Measurements from ENCODE around the gene TRPV5. TPM values are rescaled to one million over a fixed set of nuclear protein-coding genes. Genes with fewer than 3 reads are reported as not detected.

The TRPV5 gene
- total and polyA plus RNA-seq, 2 donors (not counting 1 experiment from before 2014, with no cell fraction given): not detected

DNA sequence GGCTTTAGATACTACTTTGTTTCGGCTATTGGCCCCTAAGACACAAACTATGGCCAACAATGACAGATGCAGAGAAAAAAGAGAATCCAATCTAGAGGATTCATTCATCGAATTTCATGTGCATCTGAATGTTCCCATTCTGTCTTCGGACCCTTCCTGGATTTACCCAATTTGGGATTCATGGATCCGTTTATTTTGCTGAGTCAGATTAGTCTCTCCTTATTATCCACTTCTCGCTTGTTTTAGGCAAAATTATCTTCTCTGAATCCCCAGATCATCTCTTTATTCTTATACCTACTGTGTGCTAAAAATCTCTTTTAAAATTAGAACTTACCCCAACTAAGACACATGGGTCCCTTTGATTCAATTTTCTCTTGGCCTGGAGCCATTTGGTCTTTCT is 54.5 kb downstream of the TRPV5 start:
- H2AFZ ChIP-seq (ENCODE audit: low read length): no peak overlapping the region
- no peak overlapping the region for H3K4me3 ChIP-seq (replicated peaks in 1 of 4; ENCODE audit: control extremely low read depth in 1 of 4, insufficient read depth in 1 of 4, low read depth in 3 of 4, low read length in 4 of 4)
- no peaks in the 10 kb centered on the region for H3K36me3 ChIP-seq (ENCODE audit: control insufficient read depth, insufficient read depth, low read length)
- no peaks in the 10 kb centered on the region for H3K27me3 ChIP-seq (ENCODE audit: control insufficient read depth, insufficient read depth, low read length)
- no peaks in the 10 kb centered on the region for H3K9me3 ChIP-seq (ENCODE audit: control insufficient read depth, insufficient read depth, low read depth, low read length)
- no peaks in the 10 kb centered on the region for H3K79me2 ChIP-seq (ENCODE audit: control insufficient read depth, insufficient read depth, low read length)
- no peak overlapping the region for H3K9ac ChIP-seq (ENCODE audit: insufficient read depth, low read length)
- no peak for DNase-seq (ENCODE audit: low read depth in 2 of 2)
- H3K4me1 ChIP-seq (ENCODE audit: control insufficient read depth, extremely low read depth, insufficient read depth, low read length): no peaks in the 10 kb centered on the region
- no peak overlapping the region for H3K27ac ChIP-seq (ENCODE audit: insufficient read depth, low read length)
- H3K4me2 ChIP-seq (ENCODE audit: extremely low read depth, insufficient read depth, low read length): no peak overlapping the region
- no peaks in the 10 kb centered on the region for H4K20me1 ChIP-seq (ENCODE audit: control insufficient read depth, extremely low read depth, insufficient read depth, low read length)
- TF ChIP-seq, protein P1, sequence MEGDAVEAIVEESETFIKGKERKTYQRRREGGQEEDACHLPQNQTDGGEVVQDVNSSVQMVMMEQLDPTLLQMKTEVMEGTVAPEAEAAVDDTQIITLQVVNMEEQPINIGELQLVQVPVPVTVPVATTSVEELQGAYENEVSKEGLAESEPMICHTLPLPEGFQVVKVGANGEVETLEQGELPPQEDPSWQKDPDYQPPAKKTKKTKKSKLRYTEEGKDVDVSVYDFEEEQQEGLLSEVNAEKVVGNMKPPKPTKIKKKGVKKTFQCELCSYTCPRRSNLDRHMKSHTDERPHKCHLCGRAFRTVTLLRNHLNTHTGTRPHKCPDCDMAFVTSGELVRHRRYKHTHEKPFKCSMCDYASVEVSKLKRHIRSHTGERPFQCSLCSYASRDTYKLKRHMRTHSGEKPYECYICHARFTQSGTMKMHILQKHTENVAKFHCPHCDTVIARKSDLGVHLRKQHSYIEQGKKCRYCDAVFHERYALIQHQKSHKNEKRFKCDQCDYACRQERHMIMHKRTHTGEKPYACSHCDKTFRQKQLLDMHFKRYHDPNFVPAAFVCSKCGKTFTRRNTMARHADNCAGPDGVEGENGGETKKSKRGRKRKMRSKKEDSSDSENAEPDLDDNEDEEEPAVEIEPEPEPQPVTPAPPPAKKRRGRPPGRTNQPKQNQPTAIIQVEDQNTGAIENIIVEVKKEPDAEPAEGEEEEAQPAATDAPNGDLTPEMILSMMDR (conservative IDR thresholded peaks at IDR 0.05 in 1 of 2, IDR thresholded peaks at IDR 0.05 in 1 of 2; ENCODE audit: low read depth in 1 of 2, low read length in 2 of 2): no peak
- TF ChIP-seq EZH2 (IDR thresholded peaks at IDR 0.05; ENCODE audit: low read length, missing control alignments): no peak

GRCh38 chr7:142878315-142878714 is 55.2 kb downstream of the TRPV5 start:
- Histone ChIP-seq H3K27me3 (ENCODE audit: control insufficient read depth, insufficient read depth, low read length) (no peaks in the 10 kb centered on the region), H3K36me3 (ENCODE audit: control insufficient read depth, insufficient read depth, low read length) (no peaks in the 10 kb centered on the region), H3K9me3 (ENCODE audit: control insufficient read depth, insufficient read depth, low read depth, low read length) (no peaks in the 10 kb centered on the region), H3K4me2 (ENCODE audit: extremely low read depth, insufficient read depth, low read length) (no peak overlapping the region), H3K9ac (ENCODE audit: insufficient read depth, low read length) (no peak overlapping the region), H4K20me1 (ENCODE audit: control insufficient read depth, extremely low read depth, insufficient read depth, low read length) (no peaks in the 10 kb centered on the region), H3K4me1 (ENCODE audit: control insufficient read depth, extremely low read depth, insufficient read depth, low read length) (no peaks in the 10 kb centered on the region), H2AFZ (ENCODE audit: low read length) (no peak overlapping the region), H3K27ac (ENCODE audit: insufficient read depth, low read length) (no peak overlapping the region), H3K4me3 (replicated peaks in 1 of 4; ENCODE audit: control extremely low read depth in 1 of 4, insufficient read depth in 1 of 4, low read depth in 3 of 4, low read length in 4 of 4) (no peak overlapping the region), H3K79me2 (ENCODE audit: control insufficient read depth, insufficient read depth, low read length) (no peaks in the 10 kb centered on the region)
- no peak for TF ChIP-seq EZH2 (IDR thresholded peaks at IDR 0.05; ENCODE audit: low read length, missing control alignments)
- TF ChIP-seq, protein P1 (conservative IDR thresholded peaks at IDR 0.05 in 1 of 2, IDR thresholded peaks at IDR 0.05 in 1 of 2; ENCODE audit: low read depth in 1 of 2, low read length in 2 of 2): no peak
- DNase-seq (ENCODE audit: low read depth in 2 of 2): no peak

- Histone ChIP-seq H3K9me3 (ENCODE audit: control insufficient read depth, insufficient read depth, low read depth, low read length) (no peaks in the 10 kb centered on the region), H3K36me3 (ENCODE audit: control insufficient read depth, insufficient read depth, low read length) (no peaks in the 10 kb centered on the region), H3K79me2 (ENCODE audit: control insufficient read depth, insufficient read depth, low read length) (no peaks in the 10 kb centered on the region), H3K4me1 (ENCODE audit: control insufficient read depth, extremely low read depth, insufficient read depth, low read length) (no peaks in the 10 kb centered on the region), H4K20me1 (ENCODE audit: control insufficient read depth, extremely low read depth, insufficient read depth, low read length) (no peaks in the 10 kb centered on the region), H3K27me3 (ENCODE audit: control insufficient read depth, insufficient read depth, low read length) (no peaks in the 10 kb centered on the region), H2AFZ (ENCODE audit: low read length) (no peak overlapping the region), H3K4me2 (ENCODE audit: extremely low read depth, insufficient read depth, low read length) (no peak overlapping the region), H3K4me3 (replicated peaks in 1 of 4; ENCODE audit: control extremely low read depth in 1 of 4, insufficient read depth in 1 of 4, low read depth in 3 of 4, low read length in 4 of 4) (no peak overlapping the region), H3K9ac (ENCODE audit: insufficient read depth, low read length) (no peak overlapping the region), H3K27ac (ENCODE audit: insufficient read depth, low read length) (no peak overlapping the region)
- DNase-seq (ENCODE audit: low read depth in 2 of 2): no peak
- TF ChIP-seq EZH2 (IDR thresholded peaks at IDR 0.05; ENCODE audit: low read length, missing control alignments): no peak
- TF ChIP-seq, protein P1 (conservative IDR thresholded peaks at IDR 0.05 in 1 of 2, IDR thresholded peaks at IDR 0.05 in 1 of 2; ENCODE audit: low read depth in 1 of 2, low read length in 2 of 2): no peak
Measured at GRCh38 chr7:142876991-142877910, 56.3 kb downstream of the TRPV5 start.

Measured in fibroblast of lung (primary cell).